ENCODE measurements around the gene RASA1. TPM values are rescaled to one million over a fixed set of nuclear protein-coding genes. Genes with fewer than 3 reads are reported as not detected.

RASA1 gene
- total RNA-seq, 4 donors from 2014 or later: 22.8 to 37.7 (median 30.3) TPM

GRCh38 chr5:87390075-87390474, 122.4 kb downstream of the RASA1 start:
- no peak for ATAC-seq (ENCODE audit: low FRiP score)
- TF ChIP-seq CTCF (IDR thresholded peaks at IDR 0.05): no peak

GRCh38 chr5:87390576-87391199, 123.0 kb downstream of the RASA1 start:
- ATAC-seq (ENCODE audit: low FRiP score) (no peak), DNase-seq (ENCODE audit: low spot score) (no peak)
- no peak for TF ChIP-seq CTCF (IDR thresholded peaks at IDR 0.05)

More at GRCh38 chr5:87390075-87390474, 122.4 kb downstream of the RASA1 start:
- no peak for DNase-seq (ENCODE audit: low spot score)

GRCh38 chr5:87392170-87392569, 124.5 kb downstream of the RASA1 start:
- ATAC-seq (ENCODE audit: low FRiP score) (no peak), DNase-seq (ENCODE audit: low spot score) (no peak)
- TF ChIP-seq CTCF (IDR thresholded peaks at IDR 0.05): no peak

- ATAC-seq (ENCODE audit: low FRiP score) (no peak), DNase-seq (ENCODE audit: low spot score) (no peak)
- TF ChIP-seq CTCF (IDR thresholded peaks at IDR 0.05): no peak
These were observed 125.1 kb downstream of the RASA1 start for GRCh38 chr5:87392801-87393200.

- DNase-seq (ENCODE audit: low spot score) (no peak), ATAC-seq (ENCODE audit: low FRiP score) (peak; percentile 71)
- TF ChIP-seq CTCF (IDR thresholded peaks at IDR 0.05): no peak
These were observed 125.6 kb downstream of the RASA1 start for GRCh38 chr5:87393331-87393730.

GRCh38 chr5:87394411-87395165, 126.9 kb downstream of the RASA1 start:
- no peak for TF ChIP-seq CTCF (IDR thresholded peaks at IDR 0.05)
- peak; percentile 89 for ATAC-seq (ENCODE audit: low FRiP score)

More at GRCh38 chr5:87394411-87395165, 126.9 kb downstream of the RASA1 start:
- no peak for DNase-seq (ENCODE audit: low spot score)

Data from omental fat pad (tissue), 4 donors.